DMS53 (cell line): ENCODE results near the gene GUCY2C.
"Not testable (repeated sequence)": the region's sequence is repeated elsewhere in the genome, so short reads cannot be mapped to it uniquely, and the experiment has no call there.

Source experiments
- DNase-seq: peaks from one replicate; lab custom pipeline; 2025; lab: John Stamatoyannopoulos, UW

The GUCY2C gene

GRCh38 chr12:14696265-14696741 is at the start of gene GUCY2C:
TSS of gene GUCY2C (minus strand) at chr12:14696599. CDS start at chr12:14696448, 151 bp downstream.
- DNase-seq: no peak

- no peak for DNase-seq
Observed at GRCh38 chr12:14743061-14743460, 46.7 kb upstream of the GUCY2C start.

- DNase-seq: no peak
Observed at GRCh38 chr12:14741942-14742341, 45.5 kb upstream of the GUCY2C start.

GRCh38 chr12:14741153-14741552 is 44.8 kb upstream of the GUCY2C start:
- no peak for DNase-seq

GRCh38 chr12:14736441-14736840 is 40.0 kb upstream of the GUCY2C start:
- not testable (repeated sequence) for DNase-seq

- no peak for DNase-seq
Observed at GRCh38 chr12:14731821-14732220, 35.4 kb upstream of the GUCY2C start.

GRCh38 chr12:14729586-14729985 is 33.2 kb upstream of the GUCY2C start:
- DNase-seq: no peak

GRCh38 chr12:14723763-14724162 is 27.4 kb upstream of the GUCY2C start:
- peak; percentile 85 for DNase-seq

- peak; percentile 87 for DNase-seq
Observed at GRCh38 chr12:14716848-14717444, 20.5 kb upstream of the GUCY2C start.

GRCh38 chr12:14714437-14714836 is 18.0 kb upstream of the GUCY2C start:
- no peak for DNase-seq

GRCh38 chr12:14710632-14711320 is 14.4 kb upstream of the GUCY2C start:
- DNase-seq: peak; percentile 75

GRCh38 chr12:14701809-14702568 is 5.6 kb upstream of the GUCY2C start:
- DNase-seq: no peak

- no peak for DNase-seq
Observed at GRCh38 chr12:14700935-14701334, 4.5 kb upstream of the GUCY2C start.

- DNase-seq: no peak
Observed at GRCh38 chr12:14699923-14700322, 3.5 kb upstream of the GUCY2C start.

GRCh38 chr12:14698555-14698954 is 2.2 kb upstream of the GUCY2C start:
- DNase-seq: no peak

GRCh38 chr12:14695715-14696141 is 671 bp downstream of the GUCY2C start:
- DNase-seq: no peak

GRCh38 chr12:14694970-14695369 is 1.4 kb downstream of the GUCY2C start:
- no peak for DNase-seq

GRCh38 chr12:14694145-14694714 is 2.2 kb downstream of the GUCY2C start:
- no peak for DNase-seq

GRCh38 chr12:14693116-14693515 is 3.3 kb downstream of the GUCY2C start:
- DNase-seq: no peak

- DNase-seq: peak; percentile 63
Observed at GRCh38 chr12:14691560-14691959, 4.8 kb downstream of the GUCY2C start.

GRCh38 chr12:14689996-14690395 is 6.4 kb downstream of the GUCY2C start:
- DNase-seq: no peak

- no peak for DNase-seq
Observed at GRCh38 chr12:14689144-14689543, 7.3 kb downstream of the GUCY2C start.
